ENCODE measurements around the gene PITPNM1. TPM values are rescaled to one million over a fixed set of nuclear protein-coding genes. Genes with fewer than 3 reads are reported as not detected.
"Not testable (repeated sequence)": the region's sequence is repeated elsewhere in the genome, so short reads cannot be mapped to it uniquely, and the experiment has no call there.

PITPNM1 gene
- total and polyA plus RNA-seq, 4 donors = 34.0 to 118 (median 74.7) TPM

GRCh38 chr11:67517784-67518552 lies 12.8 kb upstream of the PITPNM1 start:
- WGBS (ENCODE audit: insufficient coverage) = 75% methylated on average over 10 of the region's 10 CpGs
- H3K9me3 ChIP-seq (ENCODE audit: control insufficient read depth, insufficient read depth, low read length) = no peaks in the 10 kb centered on the region
- H3K4me3 ChIP-seq (ENCODE audit: low read depth, low read length) = no peak overlapping the region
- peaks cover 3% of the 10 kb centered on the region for H3K27me3 ChIP-seq (ENCODE audit: control insufficient read depth, insufficient read depth, low read length)
- H3K4me1 ChIP-seq (ENCODE audit: control insufficient read depth, insufficient read depth, low read length) = no peaks in the 10 kb centered on the region
- no peak for DNase-seq (ENCODE audit: low read depth in 4 of 6, low spot score in 6 of 6)
- H3K36me3 ChIP-seq (ENCODE audit: control insufficient read depth, insufficient read depth, low read length) = no peaks in the 10 kb centered on the region
- H3K27ac ChIP-seq (ENCODE audit: low read depth, low read length) = no peak overlapping the region

GRCh38 chr11:67516806-67517205 lies 11.6 kb upstream of the PITPNM1 start:
- Histone ChIP-seq H3K4me1 (ENCODE audit: control insufficient read depth, insufficient read depth, low read length) (no peaks in the 10 kb centered on the region), H3K4me3 (ENCODE audit: low read depth, low read length) (no peak overlapping the region), H3K36me3 (ENCODE audit: control insufficient read depth, insufficient read depth, low read length) (no peaks in the 10 kb centered on the region), H3K27ac (ENCODE audit: low read depth, low read length) (no peak overlapping the region), H3K9me3 (ENCODE audit: control insufficient read depth, insufficient read depth, low read length) (no peaks in the 10 kb centered on the region), H3K27me3 (ENCODE audit: control insufficient read depth, insufficient read depth, low read length) (peaks cover 8% of the 10 kb centered on the region)
- DNase-seq (ENCODE audit: low read depth in 4 of 6, low spot score in 6 of 6) = no peak
- WGBS (ENCODE audit: insufficient coverage) = 93% methylated on average over 9 of the region's 9 CpGs

- DNase-seq (ENCODE audit: low read depth in 4 of 6, low spot score in 6 of 6) = no peak
- Histone ChIP-seq H3K4me3 (ENCODE audit: low read depth, low read length) (no peak overlapping the region), H3K4me1 (ENCODE audit: control insufficient read depth, insufficient read depth, low read length) (peaks cover 4% of the 10 kb centered on the region), H3K27me3 (ENCODE audit: control insufficient read depth, insufficient read depth, low read length) (peaks cover 8% of the 10 kb centered on the region), H3K27ac (ENCODE audit: low read depth, low read length) (no peak overlapping the region), H3K36me3 (ENCODE audit: control insufficient read depth, insufficient read depth, low read length) (no peaks in the 10 kb centered on the region), H3K9me3 (ENCODE audit: control insufficient read depth, insufficient read depth, low read length) (no peaks in the 10 kb centered on the region)
- WGBS (ENCODE audit: insufficient coverage) = 100% methylated on average over 1 of the region's 7 CpGs
Observed at GRCh38 chr11:67514116-67514515, 9.0 kb upstream of the PITPNM1 start.

GRCh38 chr11:67511558-67511957 lies 6.4 kb upstream of the PITPNM1 start:
- Histone ChIP-seq H3K4me1 (ENCODE audit: control insufficient read depth, insufficient read depth, low read length) (peaks cover 26% of the 10 kb centered on the region), H3K36me3 (ENCODE audit: control insufficient read depth, insufficient read depth, low read length) (peaks cover 10% of the 10 kb centered on the region)
- not testable (repeated sequence) for H3K27me3 ChIP-seq (ENCODE audit: control insufficient read depth, insufficient read depth, low read length); H3K27ac ChIP-seq (ENCODE audit: low read depth, low read length); H3K4me3 ChIP-seq (ENCODE audit: low read depth, low read length); H3K9me3 ChIP-seq (ENCODE audit: control insufficient read depth, insufficient read depth, low read length); DNase-seq (ENCODE audit: low read depth in 4 of 6, low spot score in 6 of 6)
- 80% methylated on average over 2 of the region's 4 CpGs for WGBS (ENCODE audit: insufficient coverage)

GRCh38 chr11:67510023-67510345 lies 4.8 kb upstream of the PITPNM1 start:
- Histone ChIP-seq H3K9me3 (ENCODE audit: control insufficient read depth, insufficient read depth, low read length) (no peaks in the 10 kb centered on the region), H3K4me3 (ENCODE audit: low read depth, low read length) (no peak overlapping the region), H3K27me3 (ENCODE audit: control insufficient read depth, insufficient read depth, low read length) (peaks cover 8% of the 10 kb centered on the region), H3K27ac (ENCODE audit: low read depth, low read length) (no peak overlapping the region), H3K4me1 (ENCODE audit: control insufficient read depth, insufficient read depth, low read length) (peaks cover 40% of the 10 kb centered on the region), H3K36me3 (ENCODE audit: control insufficient read depth, insufficient read depth, low read length) (peaks cover 17% of the 10 kb centered on the region)
- WGBS (ENCODE audit: insufficient coverage) = no CpG with 5 or more reads among the region's 3 CpGs
- DNase-seq (ENCODE audit: low read depth in 4 of 6, low spot score in 6 of 6) = no peak

GRCh38 chr11:67508486-67509121 lies 3.4 kb upstream of the PITPNM1 start:
- peak; percentile 92 to 99 (median 96) for DNase-seq (ENCODE audit: low read depth in 4 of 6, low spot score in 6 of 6)
- Histone ChIP-seq H3K36me3 (ENCODE audit: control insufficient read depth, insufficient read depth, low read length) (peaks cover 17% of the 10 kb centered on the region), H3K27ac (ENCODE audit: low read depth, low read length) (peak overlapping the region; percentile 99), H3K4me1 (ENCODE audit: control insufficient read depth, insufficient read depth, low read length) (peaks cover 50% of the 10 kb centered on the region), H3K9me3 (ENCODE audit: control insufficient read depth, insufficient read depth, low read length) (no peaks in the 10 kb centered on the region), H3K27me3 (ENCODE audit: control insufficient read depth, insufficient read depth, low read length) (peaks cover 5% of the 10 kb centered on the region), H3K4me3 (ENCODE audit: low read depth, low read length) (peak overlapping the region; percentile 71)
- WGBS (ENCODE audit: insufficient coverage) = 0% methylated on average over 52 of the region's 57 CpGs

- peaks cover 56% of the 10 kb centered on the region for H3K4me1 ChIP-seq (ENCODE audit: control insufficient read depth, insufficient read depth, low read length)
- peak within 1 kb of the TSS; percentile 71 for H3K4me3 ChIP-seq (ENCODE audit: low read depth, low read length)
- peaks cover 17% of the 10 kb centered on the region for H3K36me3 ChIP-seq (ENCODE audit: control insufficient read depth, insufficient read depth, low read length)
- no peaks in the 10 kb centered on the region for H3K9me3 ChIP-seq (ENCODE audit: control insufficient read depth, insufficient read depth, low read length)
- WGBS (ENCODE audit: insufficient coverage) = under 1% methylated on average over 57 of the region's 57 CpGs
- peak; percentile 85 to 99 (median 98) for DNase-seq (ENCODE audit: low read depth in 4 of 6, low spot score in 6 of 6)
- peaks cover 5% of the 10 kb centered on the region for H3K27me3 ChIP-seq (ENCODE audit: control insufficient read depth, insufficient read depth, low read length)
- peak within 1 kb of the TSS; percentile 99 for H3K27ac ChIP-seq (ENCODE audit: low read depth, low read length)
Observed at GRCh38 chr11:67507864-67508485, 2.8 kb upstream of the PITPNM1 start, which contains the start of gene CDK2AP2. CDK2AP2 (minus strand) TSS chr11:67508162; CDS start chr11:67508082, 80 bp downstream.

- H3K9me3 ChIP-seq (ENCODE audit: control insufficient read depth, insufficient read depth, low read length) = no peaks in the 10 kb centered on the region
- H3K27me3 ChIP-seq (ENCODE audit: control insufficient read depth, insufficient read depth, low read length) = peaks cover 5% of the 10 kb centered on the region
- DNase-seq (ENCODE audit: low read depth in 4 of 6, low spot score in 6 of 6) = peak in 1 of 6 donors; percentile 35
- H3K27ac ChIP-seq (ENCODE audit: low read depth, low read length) = peak overlapping the region; percentile 99
- H3K36me3 ChIP-seq (ENCODE audit: control insufficient read depth, insufficient read depth, low read length) = peaks cover 22% of the 10 kb centered on the region
- H3K4me3 ChIP-seq (ENCODE audit: low read depth, low read length) = peak overlapping the region; percentile 71
- 21% methylated on average over 33 of the region's 33 CpGs for WGBS (ENCODE audit: insufficient coverage)
- H3K4me1 ChIP-seq (ENCODE audit: control insufficient read depth, insufficient read depth, low read length) = peaks cover 62% of the 10 kb centered on the region
Observed at GRCh38 chr11:67507242-67507863, 2.2 kb upstream of the PITPNM1 start.

- peaks cover 31% of the 10 kb centered on the region for H3K36me3 ChIP-seq (ENCODE audit: control insufficient read depth, insufficient read depth, low read length)
- H3K9me3 ChIP-seq (ENCODE audit: control insufficient read depth, insufficient read depth, low read length) = no peaks in the 10 kb centered on the region
- H3K27ac ChIP-seq (ENCODE audit: low read depth, low read length) = peak overlapping the region; percentile 93
- H3K27me3 ChIP-seq (ENCODE audit: control insufficient read depth, insufficient read depth, low read length) = no peaks in the 10 kb centered on the region
- WGBS (ENCODE audit: insufficient coverage) = 81% methylated on average over 10 of the region's 16 CpGs
- H3K4me3 ChIP-seq (ENCODE audit: low read depth, low read length) = peak overlapping the region; percentile 12
- no peak for DNase-seq (ENCODE audit: low read depth in 4 of 6, low spot score in 6 of 6)
- peaks cover 65% of the 10 kb centered on the region for H3K4me1 ChIP-seq (ENCODE audit: control insufficient read depth, insufficient read depth, low read length)
Observed at GRCh38 chr11:67506426-67507051, 1.4 kb upstream of the PITPNM1 start.

Measured in spinal cord (tissue), 10 donors.